Mammary epithelial cell (primary cell): Measurements from ENCODE around the gene PGLYRP2.

ENCODE experiments used
- EZH2 ChIP-seq: IDR thresholded peaks from 2 replicates; pipeline ENCODE4 v1.6.1; 2012; ENCODE audit warnings: low read length, inconsistent platforms, borderline replicate concordance
- TF ChIP-seq, protein P1 (sequence below), 2 donors: IDR thresholded peaks in 1 of 2; conservative IDR thresholded peaks in 1 of 2; 2 replicates each; pipeline ENCODE4 v1.5.1; 2011 to 2012; ENCODE audit warnings: inconsistent platforms in 2 of 2, low read length in 2 of 2, mild to moderate bottlenecking in 2 of 2, control low read depth in 1 of 2, low read depth in 1 of 2; ENCODE audit not compliant: insufficient read depth in 1 of 2; ENCODE audit errors: extremely low read depth in 1 of 2

DNA sequence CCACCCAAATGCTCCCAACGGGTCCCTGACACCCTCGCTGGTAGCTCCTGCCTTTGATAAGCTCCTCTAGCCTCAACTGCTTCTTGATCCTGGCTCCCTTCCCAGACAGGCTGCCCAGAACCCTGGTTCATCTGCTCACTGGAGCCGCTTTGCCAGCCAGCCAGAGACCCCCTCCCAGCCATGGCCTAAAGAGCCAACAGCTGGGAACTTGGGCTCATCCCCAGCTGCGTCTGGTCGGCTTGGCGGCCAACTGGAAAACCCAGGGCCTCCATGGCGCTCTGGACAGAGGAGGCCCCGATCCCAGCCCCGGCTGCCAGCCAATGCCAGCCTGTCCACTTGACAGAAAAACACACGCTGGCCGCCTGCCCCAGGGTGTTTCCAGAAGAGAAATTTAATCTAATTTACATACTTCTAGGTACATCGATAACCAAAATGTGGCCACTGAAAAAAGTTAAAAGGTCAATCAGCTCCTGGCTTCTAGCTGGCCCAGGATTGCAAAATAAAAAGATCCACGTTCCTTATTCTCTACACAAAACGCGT lies 57.5 kb downstream of the PGLYRP2 start:
- TF ChIP-seq, protein P1, sequence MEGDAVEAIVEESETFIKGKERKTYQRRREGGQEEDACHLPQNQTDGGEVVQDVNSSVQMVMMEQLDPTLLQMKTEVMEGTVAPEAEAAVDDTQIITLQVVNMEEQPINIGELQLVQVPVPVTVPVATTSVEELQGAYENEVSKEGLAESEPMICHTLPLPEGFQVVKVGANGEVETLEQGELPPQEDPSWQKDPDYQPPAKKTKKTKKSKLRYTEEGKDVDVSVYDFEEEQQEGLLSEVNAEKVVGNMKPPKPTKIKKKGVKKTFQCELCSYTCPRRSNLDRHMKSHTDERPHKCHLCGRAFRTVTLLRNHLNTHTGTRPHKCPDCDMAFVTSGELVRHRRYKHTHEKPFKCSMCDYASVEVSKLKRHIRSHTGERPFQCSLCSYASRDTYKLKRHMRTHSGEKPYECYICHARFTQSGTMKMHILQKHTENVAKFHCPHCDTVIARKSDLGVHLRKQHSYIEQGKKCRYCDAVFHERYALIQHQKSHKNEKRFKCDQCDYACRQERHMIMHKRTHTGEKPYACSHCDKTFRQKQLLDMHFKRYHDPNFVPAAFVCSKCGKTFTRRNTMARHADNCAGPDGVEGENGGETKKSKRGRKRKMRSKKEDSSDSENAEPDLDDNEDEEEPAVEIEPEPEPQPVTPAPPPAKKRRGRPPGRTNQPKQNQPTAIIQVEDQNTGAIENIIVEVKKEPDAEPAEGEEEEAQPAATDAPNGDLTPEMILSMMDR (conservative IDR thresholded peaks at IDR 0.05 in 1 of 2, IDR thresholded peaks at IDR 0.05 in 1 of 2; ENCODE audit: extremely low read depth in 1 of 2, insufficient read depth in 1 of 2, low read depth in 1 of 2, low read length in 2 of 2): no peak
- no peak for TF ChIP-seq EZH2
